H9 (cell line): ENCODE data around the gene ANXA1. TPM values are rescaled to one million over a fixed set of nuclear protein-coding genes. Genes with fewer than 3 reads are reported as not detected.

Experiments used
- DNase-seq: peaks from one replicate; pipeline ENCODE4 v3.0.0-alpha.2; 2017
- H2AFZ ChIP-seq: one replicate; pipeline ENCODE4 v1.6.1; 2013; ENCODE audit warnings: mild to moderate bottlenecking, low read length, control low read depth, moderate library complexity
- H2AK5ac ChIP-seq: 2 replicates; pipeline ENCODE4 v1.6.1; 2013; ENCODE audit warnings: low read length, control low read depth, mixed read lengths; ENCODE audit not compliant: insufficient read length
- H2BK120ac ChIP-seq: one replicate; pipeline ENCODE4 v1.6.1; 2013; ENCODE audit warnings: low read depth, mild to moderate bottlenecking, low read length, control low read depth, inconsistent platforms; ENCODE audit not compliant: poor library complexity, severe bottlenecking
- H2BK12ac ChIP-seq: 2 replicates; pipeline ENCODE4 v1.6.1; 2013; ENCODE audit warnings: low read length, control low read depth, mixed read lengths, low read depth; ENCODE audit not compliant: insufficient read length
- H2BK15ac ChIP-seq: 2 replicates; pipeline ENCODE4 v1.6.1; 2013; ENCODE audit warnings: low read depth, low read length, control low read depth
- H2BK20ac ChIP-seq: one replicate; pipeline ENCODE4 v1.6.1; 2013; ENCODE audit warnings: low read depth, mild to moderate bottlenecking, low read length, control low read depth, inconsistent platforms; ENCODE audit not compliant: poor library complexity, severe bottlenecking
- H2BK5ac ChIP-seq: 2 replicates; pipeline ENCODE4 v1.6.1; 2013; ENCODE audit warnings: low read length, control low read depth, mixed read lengths; ENCODE audit not compliant: insufficient read length
- H3K14ac ChIP-seq: 2 replicates; pipeline ENCODE4 v1.6.1; 2013; ENCODE audit warnings: low read length, control low read depth; ENCODE audit not compliant: insufficient read depth
- H3K18ac ChIP-seq: 2 replicates; pipeline ENCODE4 v1.6.1; 2013; ENCODE audit warnings: low read depth, mild to moderate bottlenecking, mixed read lengths, low read length, control low read depth; ENCODE audit not compliant: insufficient read length
- H3K23ac ChIP-seq: 2 replicates; pipeline ENCODE4 v1.6.1; 2013; ENCODE audit warnings: low read length, control low read depth, mixed read lengths, low read depth; ENCODE audit not compliant: insufficient read length
- H3K23me2 ChIP-seq: 2 replicates; pipeline ENCODE4 v1.6.1; 2013; ENCODE audit warnings: low read depth, mild to moderate bottlenecking, mixed read lengths, low read length, control low read depth; ENCODE audit not compliant: insufficient read length, poor library complexity, severe bottlenecking
- H3K27ac ChIP-seq: 2 replicates; pipeline ENCODE4 v1.5.1; 2013; ENCODE audit warnings: low read length, control low read depth, mixed read lengths, low read depth; ENCODE audit not compliant: insufficient read length
- H3K27me3 ChIP-seq: 2 replicates; pipeline ENCODE4 v1.6.1; 2013; ENCODE audit warnings: low read length, control low read depth, inconsistent platforms; ENCODE audit not compliant: insufficient read depth
- H3K4ac ChIP-seq: 2 replicates; pipeline ENCODE4 v1.6.1; 2013; ENCODE audit warnings: low read depth, mild to moderate bottlenecking, control low read depth, inconsistent platforms, low read length, moderate library complexity
- H3K4me1 ChIP-seq: 2 replicates; pipeline ENCODE4 v1.6.1; 2013; ENCODE audit warnings: low read length, control low read depth, inconsistent platforms; ENCODE audit not compliant: insufficient read depth
- H3K4me2 ChIP-seq: 2 replicates; pipeline ENCODE4 v1.6.1; 2013; ENCODE audit warnings: low read length, control low read depth, mixed read lengths; ENCODE audit not compliant: insufficient read length, insufficient read depth
- H3K56ac ChIP-seq: 2 replicates; pipeline ENCODE4 v1.6.1; 2013; ENCODE audit warnings: low read depth, mild to moderate bottlenecking, mixed read lengths, low read length, control low read depth; ENCODE audit not compliant: insufficient read length
- H3K79me1 ChIP-seq: 2 replicates; pipeline ENCODE4 v1.6.1; 2013; ENCODE audit warnings: low read depth, mild to moderate bottlenecking, moderate library complexity, low read length, control low read depth, inconsistent platforms; ENCODE audit not compliant: insufficient read depth, poor library complexity, severe bottlenecking
- H3K79me2 ChIP-seq: 2 replicates; pipeline ENCODE4 v1.6.1; 2013; ENCODE audit warnings: low read length, control low read depth, inconsistent platforms; ENCODE audit not compliant: insufficient read depth
- H3K9ac ChIP-seq: 2 replicates; pipeline ENCODE4 v1.6.1; 2013; ENCODE audit warnings: low read length, control low read depth, mixed read lengths; ENCODE audit not compliant: insufficient read length; ENCODE audit errors: extremely low read depth
- H3K9me3 ChIP-seq: one replicate; pipeline ENCODE4 v1.6.1; 2013; ENCODE audit warnings: low read depth, low read length, inconsistent platforms; ENCODE audit not compliant: control insufficient read depth
- H3T11ph ChIP-seq: one replicate; pipeline ENCODE4 v1.6.1; 2013; ENCODE audit warnings: mild to moderate bottlenecking, low read length, control low read depth, inconsistent platforms
- H4K20me1 ChIP-seq: one replicate; pipeline ENCODE4 v1.6.1; 2013; ENCODE audit not compliant: control insufficient read depth, insufficient read length, insufficient read depth
- H4K5ac ChIP-seq: 2 replicates; pipeline ENCODE4 v1.6.1; 2013; ENCODE audit warnings: low read depth, mild to moderate bottlenecking, mixed read lengths, low read length, control low read depth; ENCODE audit not compliant: insufficient read length
- H4K8ac ChIP-seq: replicated peaks from 2 replicates; pipeline ENCODE4 v1.6.1; 2013; ENCODE audit warnings: low read length, control low read depth, mixed read lengths, low read depth; ENCODE audit not compliant: insufficient read length
- H4K91ac ChIP-seq: 2 replicates; pipeline ENCODE4 v1.6.1; 2013; ENCODE audit warnings: low read depth, mild to moderate bottlenecking, moderate library complexity, mixed read lengths, low read length, control low read depth; ENCODE audit not compliant: insufficient read length
- H3K27ac Mint-ChIP-seq, 3 experiments: 2 replicates in 2 of 3; 3 replicates in 1 of 3; pipeline ENCODE4 v1.8.0; 2020 to 2021; ENCODE audit warnings: mixed read lengths in 3 of 3, mild to moderate bottlenecking in 1 of 3, moderate library complexity in 1 of 3
- H3K27me3 Mint-ChIP-seq: 2 replicates; pipeline ENCODE4 v1.8.0; 2021; ENCODE audit warnings: low read depth, mild to moderate bottlenecking, moderate library complexity, mixed read lengths
- H3K36me3 Mint-ChIP-seq, 3 experiments: 2 replicates in 2 of 3; 3 replicates in 1 of 3; pipeline ENCODE4 v1.8.0; 2020 to 2021; ENCODE audit warnings: low read depth in 3 of 3, mixed read lengths in 3 of 3; ENCODE audit not compliant: insufficient read depth in 1 of 3
- H3K4me1 Mint-ChIP-seq, 2 experiments: 2 replicates each; pipeline ENCODE4 v1.8.0; 2020; ENCODE audit warnings: mixed read lengths in 2 of 2
- H3K4me3 Mint-ChIP-seq, 2 experiments: 2 replicates in 1 of 2; 3 replicates in 1 of 2; pipeline ENCODE4 v1.8.0; 2020 to 2021; ENCODE audit warnings: mild to moderate bottlenecking in 2 of 2, mixed read lengths in 2 of 2, moderate library complexity in 1 of 2
- H3K9me3 Mint-ChIP-seq, 2 experiments: 2 replicates in 1 of 2; 3 replicates in 1 of 2; pipeline ENCODE4 v1.8.0; 2020; ENCODE audit warnings: mild to moderate bottlenecking in 2 of 2, mixed read lengths in 2 of 2, moderate library complexity in 1 of 2
- WGBS: extraction: QIAGEN DNeasy Blood & Tissue Kit; methylation state at CpG from one replicate; pipeline ENCODE4 v1.1.7; 2013; ENCODE audit warnings: missing lambda C conversion rate, low lambda C conversion rate, mixed read lengths; ENCODE audit not compliant: insufficient read length; ENCODE audit errors: extremely low coverage; 5-methylcytosine and 5-hydroxymethylcytosine counted together
- total RNA-seq: library from RNA; stranded (reverse); gene quantifications from 2 replicates; pipeline ENCODE4 v1.2.1, GENCODE V29; 2021
- TF ChIP-seq, protein P1 (sequence below): fragments of 200-600 bp; sonication (generic); conservative IDR thresholded peaks from 3 replicates; pipeline ENCODE4 v1.8.0; 2021; ENCODE audit warnings: antibody characterized with exemption, mild to moderate bottlenecking

ANXA1 gene
- total RNA-seq, 1 experiment from 2014 or later, result 3.5 TPM

GRCh38 chr9:73132034-73132776, 19.5 kb upstream of the ANXA1 start:
- H3K9me3 ChIP-seq, result no peaks in the 10 kb centered on the region
- peak; percentile 32 for DNase-seq
- no peak overlapping the region for H2BK20ac ChIP-seq
- no peak overlapping the region for H3K4ac ChIP-seq
- H3K27me3 Mint-ChIP-seq, result no peaks in the 10 kb centered on the region
- H4K5ac ChIP-seq, result no peak overlapping the region
- H2AK5ac ChIP-seq, result no peak overlapping the region
- no peak overlapping the region for H3K4me3 Mint-ChIP-seq
- peaks cover 10 to 17% of the 10 kb centered on the region in 2 experiments for H3K4me1 Mint-ChIP-seq
- H3K79me1 ChIP-seq, result no peaks in the 10 kb centered on the region
- H3K27ac Mint-ChIP-seq, result peak overlapping the region in 1 of 3 experiments; percentile 14; a peak in 2 of 7 replicates
- no peaks in the 10 kb centered on the region for H3K9me3 Mint-ChIP-seq
- H4K8ac ChIP-seq, result no peak overlapping the region
- no peaks in the 10 kb centered on the region for H3K36me3 Mint-ChIP-seq
- H2BK12ac ChIP-seq, result no peak overlapping the region
- H3K14ac ChIP-seq, result no peak overlapping the region
- H3K27me3 ChIP-seq, result no peaks in the 10 kb centered on the region
- no peaks in the 10 kb centered on the region for H3K4me1 ChIP-seq
- H2BK15ac ChIP-seq, result no peak overlapping the region
- peak overlapping the region; percentile 32 for H3K4me2 ChIP-seq
- no peak overlapping the region for H3K23ac ChIP-seq
- no peak overlapping the region for H2AFZ ChIP-seq
- no peak overlapping the region for H4K91ac ChIP-seq
- no peak overlapping the region for H3K9ac ChIP-seq
- no peak overlapping the region for H3T11ph ChIP-seq
- no peak overlapping the region for H3K27ac ChIP-seq
- no peaks in the 10 kb centered on the region for H4K20me1 ChIP-seq
- TF ChIP-seq, protein P1, sequence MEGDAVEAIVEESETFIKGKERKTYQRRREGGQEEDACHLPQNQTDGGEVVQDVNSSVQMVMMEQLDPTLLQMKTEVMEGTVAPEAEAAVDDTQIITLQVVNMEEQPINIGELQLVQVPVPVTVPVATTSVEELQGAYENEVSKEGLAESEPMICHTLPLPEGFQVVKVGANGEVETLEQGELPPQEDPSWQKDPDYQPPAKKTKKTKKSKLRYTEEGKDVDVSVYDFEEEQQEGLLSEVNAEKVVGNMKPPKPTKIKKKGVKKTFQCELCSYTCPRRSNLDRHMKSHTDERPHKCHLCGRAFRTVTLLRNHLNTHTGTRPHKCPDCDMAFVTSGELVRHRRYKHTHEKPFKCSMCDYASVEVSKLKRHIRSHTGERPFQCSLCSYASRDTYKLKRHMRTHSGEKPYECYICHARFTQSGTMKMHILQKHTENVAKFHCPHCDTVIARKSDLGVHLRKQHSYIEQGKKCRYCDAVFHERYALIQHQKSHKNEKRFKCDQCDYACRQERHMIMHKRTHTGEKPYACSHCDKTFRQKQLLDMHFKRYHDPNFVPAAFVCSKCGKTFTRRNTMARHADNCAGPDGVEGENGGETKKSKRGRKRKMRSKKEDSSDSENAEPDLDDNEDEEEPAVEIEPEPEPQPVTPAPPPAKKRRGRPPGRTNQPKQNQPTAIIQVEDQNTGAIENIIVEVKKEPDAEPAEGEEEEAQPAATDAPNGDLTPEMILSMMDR, result no peak
- H3K56ac ChIP-seq, result no peak overlapping the region
- no peak overlapping the region for H2BK5ac ChIP-seq
- no CpG with 5 or more reads among the region's 15 CpGs for WGBS
- H2BK120ac ChIP-seq, result no peak overlapping the region
- H3K18ac ChIP-seq, result no peak overlapping the region
- H3K23me2 ChIP-seq, result no peaks in the 10 kb centered on the region
- H3K79me2 ChIP-seq, result no peaks in the 10 kb centered on the region
